GM18498 (cell line): ENCODE measurements around the gene DENND2C.

Experiments
- ATAC-seq: cut with Tn5 transposase; IDR thresholded peaks from one replicate; pipeline ENCODE4 v1.9.1; 2021; ENCODE audit warnings: mild to moderate bottlenecking, moderate library complexity; ENCODE audit not compliant: unreplicated experiment

DENND2C gene

DNA sequence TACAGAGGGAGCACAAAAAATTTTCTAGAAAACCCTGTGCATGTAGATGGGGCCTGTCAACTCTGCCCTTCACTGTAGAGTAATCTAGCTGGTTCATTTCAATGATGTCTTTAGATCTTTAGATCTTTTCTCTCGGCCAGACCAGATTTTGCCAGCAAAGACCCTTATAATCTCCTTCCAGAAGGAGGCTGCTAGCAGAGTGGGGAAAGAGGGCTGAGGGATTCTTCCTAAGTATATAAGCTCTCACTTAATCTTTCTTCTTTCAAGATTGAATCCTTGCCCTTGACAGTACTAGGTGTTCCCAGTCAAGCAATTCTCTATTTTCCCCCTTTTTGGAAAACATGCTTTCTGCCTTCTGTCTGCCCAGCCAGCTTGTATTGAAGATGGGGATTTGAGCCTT lies 122.8 kb downstream of the DENND2C start:
- ATAC-seq, result no peak

- ATAC-seq, result no peak
These were observed 124.1 kb downstream of the DENND2C start for GRCh38 chr1:114545796-114546195.

GRCh38 chr1:114545315-114545714 lies 124.5 kb downstream of the DENND2C start:
- ATAC-seq, result no peak

DNA sequence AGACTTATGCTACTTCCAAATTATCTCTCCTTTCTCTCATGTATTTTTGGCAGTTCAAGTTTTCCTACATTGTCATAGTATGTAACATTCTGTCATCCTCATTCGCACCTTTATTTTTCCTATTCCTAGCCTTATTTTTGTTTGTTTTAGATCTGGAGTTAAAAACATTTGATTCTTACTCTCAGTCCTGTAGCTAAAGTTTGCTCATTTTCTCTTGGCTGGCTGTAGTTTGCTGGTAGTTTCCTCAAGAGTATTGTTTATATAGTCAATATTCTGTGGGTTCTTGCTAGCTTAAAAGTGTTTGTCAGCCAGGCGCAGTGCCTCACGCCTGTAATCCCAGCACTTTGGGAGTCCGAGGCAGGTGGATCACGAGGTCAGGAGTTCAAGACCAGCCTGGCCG lies 129.0 kb downstream of the DENND2C start:
- no peak for ATAC-seq

- ATAC-seq, result no peak
These were observed 129.6 kb downstream of the DENND2C start for GRCh38 chr1:114540272-114540671.

GRCh38 chr1:114536043-114536442 lies 133.8 kb downstream of the DENND2C start:
- ATAC-seq, result no peak

GRCh38 chr1:114535401-114535800 lies 134.4 kb downstream of the DENND2C start:
- no peak for ATAC-seq
